GM12878 (cell line): ENCODE results near the gene PTPRN2. TPM values are rescaled to one million over a fixed set of nuclear protein-coding genes. Genes with fewer than 3 reads are reported as not detected.

Experiments
- ATAC-seq: fragments of 200-7000 bp; cut with Tn5 transposase; 3 replicates; pipeline ENCODE4 v1.9.1; 2020; ENCODE audit warnings: mild to moderate bottlenecking, moderate library complexity
- BruUV-seq: library from RNA; stranded (reverse); fragments of 400-500 nt; replicated peaks from 2 replicates; lab custom pipeline; 2021; lab: Mats Ljungman, UMichigan
- CTCF ChIA-PET: fragments of 300-600 bp; sonication (Branson Sonifier 250); formaldehyde crosslinking; extraction: SDS; loops from one replicate; lab custom pipeline; 2021; ENCODE audit warnings: inconsistent platforms; lab: Yijun Ruan, JAX
- POLR2A ChIA-PET: fragments of 350-600 bp; formaldehyde crosslinking; extraction: SDS; loops from one replicate; lab custom pipeline; 2021; ENCODE audit warnings: inconsistent platforms; lab: Charles Lee
- RAD21 ChIA-PET: fragments of 300-600 bp; sonication (Branson Sonifier 250); formaldehyde crosslinking; loops from one replicate; lab custom pipeline; 2023; ENCODE audit warnings: antibody characterized with exemption; ENCODE audit not compliant: unreplicated experiment; lab: Charles Lee
- SMC1A ChIA-PET: fragments of 300-600 bp; sonication (Branson Sonifier 250); formaldehyde crosslinking; loops from one replicate; lab custom pipeline; 2023; ENCODE audit not compliant: unreplicated experiment, uncharacterized antibody; lab: Charles Lee
- DNase-seq: peaks from one replicate; pipeline ENCODE4 v3.0.0-alpha.2; 2011; ENCODE audit warnings: low read depth, low spot score
- FAIRE-seq: peaks from 3 replicates; lab custom pipeline; 2011; peaks lifted over from hg19 to GRCh38; lab: Jason Lieb, UNC
- H2AFZ ChIP-seq: 2 replicates; pipeline ENCODE4 v1.6.0; 2011; ENCODE audit warnings: low read depth, low read length, control low read depth; ENCODE audit not compliant: control insufficient read depth
- H3K27ac ChIP-seq: 2 replicates; pipeline ENCODE4 v1.5.1; 2011; ENCODE audit warnings: control low read depth; ENCODE audit not compliant: control insufficient read depth, insufficient read depth
- H3K27me3 ChIP-seq, 2 experiments: replicated peaks in 1 of 2; 2 replicates each; pipeline versions ENCODE4 v1.6.0 to v1.6.1; 2011; ENCODE audit warnings: low read length in 1 of 2; ENCODE audit not compliant: control insufficient read depth in 2 of 2, insufficient read depth in 2 of 2
- H3K36me3 ChIP-seq, 2 experiments: 2 replicates each; pipeline ENCODE4 v1.5.1; 2011; ENCODE audit warnings: low read length in 1 of 2; ENCODE audit not compliant: control insufficient read depth in 2 of 2, insufficient read depth in 2 of 2
- H3K4me1 ChIP-seq: 2 replicates; pipeline ENCODE4 v1.6.1; 2011; ENCODE audit warnings: mild to moderate bottlenecking, low read length, moderate library complexity, mixed read lengths; ENCODE audit not compliant: control insufficient read depth, insufficient read depth
- H3K4me2 ChIP-seq: 2 replicates; pipeline ENCODE4 v1.6.0; 2011; ENCODE audit warnings: control low read depth; ENCODE audit not compliant: control insufficient read depth, insufficient read depth
- H3K4me3 ChIP-seq: fragments of 200-600 bp; sonication (generic); 2 replicates; pipeline ENCODE4 v1.5.1; 2016
- H3K79me2 ChIP-seq: 2 replicates; pipeline ENCODE4 v1.6.0; 2011; ENCODE audit warnings: low read length; ENCODE audit not compliant: control insufficient read depth, insufficient read depth
- H3K9ac ChIP-seq: 2 replicates; pipeline ENCODE4 v1.8.0; 2011; ENCODE audit warnings: low read length, control low read depth, mixed read lengths; ENCODE audit not compliant: control insufficient read depth, insufficient read depth
- H3K9me3 ChIP-seq: replicated peaks from 3 replicates; pipeline ENCODE4 v1.5.1; 2011; ENCODE audit warnings: mild to moderate bottlenecking, low read length; ENCODE audit not compliant: control insufficient read depth, insufficient read depth
- H4K20me1 ChIP-seq: 2 replicates; pipeline ENCODE4 v1.6.0; 2011; ENCODE audit not compliant: control insufficient read depth, insufficient read depth
- BHLHE40 ChIP-seq, 2 experiments: fragments of 450-650 bp in 1 of 2; IDR thresholded peaks; 2 replicates each; pipeline ENCODE4 v1.6.1; 2011 to 2017; ENCODE audit warnings: low read depth in 2 of 2, borderline replicate concordance in 1 of 2, improper control_type of control experiment in 1 of 2, low read length in 1 of 2, mild to moderate bottlenecking in 1 of 2
- IKZF1 ChIP-seq: fragments of 450-650 bp; conservative IDR thresholded peaks from 2 replicates; pipeline ENCODE4 v1.6.1; 2017; ENCODE audit warnings: antibody characterized with exemption, mild to moderate bottlenecking
- MYB ChIP-seq: fragments of 150-350 bp; IDR thresholded peaks from 2 replicates; pipeline ENCODE4 v1.6.1; 2014; ENCODE audit warnings: mild to moderate bottlenecking, low read depth, low read length, borderline replicate concordance
- NFYB ChIP-seq: IDR thresholded peaks from 2 replicates; pipeline ENCODE4 v1.6.1; 2011; ENCODE audit warnings: low read depth, mild to moderate bottlenecking, low read length, improper control_type of control experiment, moderate library complexity; ENCODE audit not compliant: insufficient read depth
- NR2F1 ChIP-seq: fragments of 450-650 bp; conservative IDR thresholded peaks from 2 replicates; pipeline ENCODE4 v1.6.1; 2017; ENCODE audit warnings: mild to moderate bottlenecking
- PAX8 ChIP-seq: fragments of 450-650 bp; IDR thresholded peaks from 2 replicates; pipeline ENCODE4 v1.6.1; 2017; ENCODE audit warnings: mild to moderate bottlenecking, moderate library complexity
- PML ChIP-seq: IDR thresholded peaks from 2 replicates; pipeline ENCODE4 v1.6.1; 2012; ENCODE audit warnings: low read length, inconsistent platforms
- RELA ChIP-seq: fragments of 450-650 bp; IDR thresholded peaks from 2 replicates; pipeline ENCODE4 v1.8.0; 2014; ENCODE audit warnings: borderline replicate concordance; ENCODE audit not compliant: partially characterized antibody
- ZBED1 ChIP-seq: IDR thresholded peaks from 2 replicates; pipeline ENCODE4 v1.6.1; 2016; ENCODE audit warnings: borderline replicate concordance
- ZZZ3 ChIP-seq: IDR thresholded peaks from 2 replicates; pipeline ENCODE4 v1.6.1; 2011; ENCODE audit warnings: low read depth; ENCODE audit not compliant: control insufficient read depth, insufficient read length
- WGBS: methylation state at CpG from one replicate; pipeline ENCODE4 v1.1.6; 2016; ENCODE audit warnings: low lambda C conversion rate; ENCODE audit not compliant: insufficient replicate concordance, insufficient coverage; ENCODE audit errors: missing lambda C conversion rate; 5-methylcytosine and 5-hydroxymethylcytosine counted together
- in situ Hi-C: fragments of 300-500 bp; cut with MboI; formaldehyde crosslinking; loops from 9 replicates; pipeline ENCODE4 v1.14.3; 2018; ENCODE audit warnings: mixed read lengths
- intact Hi-C: fragments of 100-400 bp; cut with micrococcal nuclease; formaldehyde crosslinking; loops from one replicate; pipeline ENCODE4 v1.14.2; 2022; ENCODE audit not compliant: unreplicated experiment
- polyA plus RNA-seq, 11 experiments: library from polyadenylated mRNA; depleted of rRNA in 4 of 11; unstranded in 6 of 11; stranded (reverse) in 5 of 11; fragments of >200 nt; fragmentation: Nextera tagmentation in 4 of 11; fragmentation: Illumina TruSeq in 1 of 11; extraction: Ambion mirVana in 4 of 11; extraction: Trizol in 1 of 11; gene quantifications; 1 replicate in 1 of 11; 2 replicates in 10 of 11; pipeline versions ENCODE4 v1.2.1 to v1.2.3, GENCODE V29; 2011 to 2016; ENCODE audit warnings: inconsistent platforms in 2 of 11, missing spikeins in 2 of 11, low read depth in 1 of 11
- total RNA-seq, 4 experiments: library from RNA; depleted of rRNA in 3 of 4; stranded (reverse); fragments of >200 nt in 3 of 4; fragmentation: Illumina TruSeq in 1 of 4; extraction: Trizol in 1 of 4; gene quantifications; 2 replicates each; pipeline versions ENCODE4 v1.2.1 to v1.2.3, GENCODE V29; 2013 to 2021
- TF ChIP-seq, protein P1 (sequence below): fragments of 150-350 bp; IDR thresholded peaks from 2 replicates; pipeline ENCODE4 v1.6.1; 2014; ENCODE audit warnings: mild to moderate bottlenecking, low read depth, low read length
- TF ChIP-seq, protein P2 (sequence below): fragments of 450-650 bp; IDR thresholded peaks from 2 replicates; pipeline ENCODE4 v1.6.1; 2018; ENCODE audit warnings: borderline replicate concordance, mild to moderate bottlenecking; ENCODE audit not compliant: partially characterized antibody
- TF ChIP-seq, protein P3 (sequence below), 3 experiments: IDR thresholded peaks in 2 of 3; conservative IDR thresholded peaks in 1 of 3; 2 replicates each; pipeline ENCODE4 v1.5.1; 2011; ENCODE audit warnings: low read depth in 3 of 3, low read length in 3 of 3, mild to moderate bottlenecking in 3 of 3, control low read depth in 2 of 3, moderate library complexity in 2 of 3, inconsistent platforms in 1 of 3, mixed read lengths in 1 of 3; ENCODE audit not compliant: control insufficient read depth in 2 of 3, insufficient read depth in 1 of 3; ENCODE audit errors: extremely low read depth in 1 of 3

Gene PTPRN2
- total and polyA plus RNA-seq, 10 of the 15 experiments (the other 5 are each of a cell fraction or from before 2014, with no cell fraction given) = 5.4 TPM; not detected in 9

DNA sequence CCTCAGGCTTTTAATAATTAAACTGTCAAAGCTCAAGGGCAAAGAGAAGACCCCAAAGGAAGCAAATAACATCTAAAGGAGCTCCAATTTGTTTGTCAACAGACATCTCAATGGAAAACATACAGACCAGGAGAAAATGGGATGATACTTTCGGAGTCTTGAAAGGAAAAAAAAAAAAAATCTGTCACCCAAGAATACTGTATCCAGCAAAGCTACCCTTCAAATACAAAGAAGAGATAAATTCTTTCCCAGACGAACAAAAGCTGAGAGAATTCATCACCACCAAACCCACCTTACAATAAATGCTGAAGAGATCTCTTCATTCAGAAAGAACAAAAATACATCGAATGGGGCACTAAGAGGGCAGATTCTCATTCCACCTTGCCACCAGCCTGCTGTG, 232.8 kb downstream of the PTPRN2 start:
- no peak for DNase-seq
- Histone ChIP-seq H3K27ac (no peak overlapping the region), H4K20me1 (no peaks in the 10 kb centered on the region)
- in situ Hi-C loops = loop anchor here (5.0 kb wide), 1 partner anchor 48 kb away; no protein-coding TSS in a partner anchor
- BruUV-seq = no TSS peak
- CTCF ChIA-PET = interaction anchor here (0.7 to 1.3 kb wide), 2 partner anchors 622 to 818 kb away, joined by 3 read pairs; no protein-coding TSS in a partner anchor
- TF ChIP-seq, protein P1, sequence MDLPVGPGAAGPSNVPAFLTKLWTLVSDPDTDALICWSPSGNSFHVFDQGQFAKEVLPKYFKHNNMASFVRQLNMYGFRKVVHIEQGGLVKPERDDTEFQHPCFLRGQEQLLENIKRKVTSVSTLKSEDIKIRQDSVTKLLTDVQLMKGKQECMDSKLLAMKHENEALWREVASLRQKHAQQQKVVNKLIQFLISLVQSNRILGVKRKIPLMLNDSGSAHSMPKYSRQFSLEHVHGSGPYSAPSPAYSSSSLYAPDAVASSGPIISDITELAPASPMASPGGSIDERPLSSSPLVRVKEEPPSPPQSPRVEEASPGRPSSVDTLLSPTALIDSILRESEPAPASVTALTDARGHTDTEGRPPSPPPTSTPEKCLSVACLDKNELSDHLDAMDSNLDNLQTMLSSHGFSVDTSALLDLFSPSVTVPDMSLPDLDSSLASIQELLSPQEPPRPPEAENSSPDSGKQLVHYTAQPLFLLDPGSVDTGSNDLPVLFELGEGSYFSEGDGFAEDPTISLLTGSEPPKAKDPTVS = no peak
- TF ChIP-seq NR2F1 = no peak
- TF ChIP-seq, protein P2, sequence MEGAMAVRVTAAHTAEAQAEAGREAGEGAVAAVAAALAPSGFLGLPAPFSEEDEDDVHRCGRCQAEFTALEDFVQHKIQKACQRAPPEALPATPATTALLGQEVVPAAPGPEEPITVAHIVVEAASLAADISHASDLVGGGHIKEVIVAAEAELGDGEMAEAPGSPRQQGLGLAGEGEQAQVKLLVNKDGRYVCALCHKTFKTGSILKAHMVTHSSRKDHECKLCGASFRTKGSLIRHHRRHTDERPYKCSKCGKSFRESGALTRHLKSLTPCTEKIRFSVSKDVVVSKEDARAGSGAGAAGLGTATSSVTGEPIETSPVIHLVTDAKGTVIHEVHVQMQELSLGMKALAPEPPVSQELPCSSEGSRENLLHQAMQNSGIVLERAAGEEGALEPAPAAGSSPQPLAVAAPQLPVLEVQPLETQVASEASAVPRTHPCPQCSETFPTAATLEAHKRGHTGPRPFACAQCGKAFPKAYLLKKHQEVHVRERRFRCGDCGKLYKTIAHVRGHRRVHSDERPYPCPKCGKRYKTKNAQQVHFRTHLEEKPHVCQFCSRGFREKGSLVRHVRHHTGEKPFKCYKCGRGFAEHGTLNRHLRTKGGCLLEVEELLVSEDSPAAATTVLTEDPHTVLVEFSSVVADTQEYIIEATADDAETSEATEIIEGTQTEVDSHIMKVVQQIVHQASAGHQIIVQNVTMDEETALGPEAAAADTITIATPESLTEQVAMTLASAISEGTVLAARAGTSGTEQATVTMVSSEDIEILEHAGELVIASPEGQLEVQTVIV = no peak
- no peak for TF ChIP-seq NFYB
- TF ChIP-seq ZBED1 = no peak
- TF ChIP-seq MYB = no peak
- TF ChIP-seq RELA = no peak
- TF ChIP-seq PAX8 = no peak
- no peak for TF ChIP-seq BHLHE40 (IDR thresholded peaks at IDR 0.05; ENCODE audit: borderline replicate concordance in 1 of 2, low read depth in 2 of 2, low read length in 1 of 2)
- no peak for TF ChIP-seq PML
- TF ChIP-seq ZZZ3 = no peak
- no peak for TF ChIP-seq IKZF1
- TF ChIP-seq, protein P3, sequence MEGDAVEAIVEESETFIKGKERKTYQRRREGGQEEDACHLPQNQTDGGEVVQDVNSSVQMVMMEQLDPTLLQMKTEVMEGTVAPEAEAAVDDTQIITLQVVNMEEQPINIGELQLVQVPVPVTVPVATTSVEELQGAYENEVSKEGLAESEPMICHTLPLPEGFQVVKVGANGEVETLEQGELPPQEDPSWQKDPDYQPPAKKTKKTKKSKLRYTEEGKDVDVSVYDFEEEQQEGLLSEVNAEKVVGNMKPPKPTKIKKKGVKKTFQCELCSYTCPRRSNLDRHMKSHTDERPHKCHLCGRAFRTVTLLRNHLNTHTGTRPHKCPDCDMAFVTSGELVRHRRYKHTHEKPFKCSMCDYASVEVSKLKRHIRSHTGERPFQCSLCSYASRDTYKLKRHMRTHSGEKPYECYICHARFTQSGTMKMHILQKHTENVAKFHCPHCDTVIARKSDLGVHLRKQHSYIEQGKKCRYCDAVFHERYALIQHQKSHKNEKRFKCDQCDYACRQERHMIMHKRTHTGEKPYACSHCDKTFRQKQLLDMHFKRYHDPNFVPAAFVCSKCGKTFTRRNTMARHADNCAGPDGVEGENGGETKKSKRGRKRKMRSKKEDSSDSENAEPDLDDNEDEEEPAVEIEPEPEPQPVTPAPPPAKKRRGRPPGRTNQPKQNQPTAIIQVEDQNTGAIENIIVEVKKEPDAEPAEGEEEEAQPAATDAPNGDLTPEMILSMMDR (IDR thresholded peaks at IDR 0.05 in 2 of 3, conservative IDR thresholded peaks at IDR 0.05 in 1 of 3; ENCODE audit: control insufficient read depth in 2 of 3, extremely low read depth in 1 of 3, insufficient read depth in 1 of 3, low read depth in 3 of 3, low read length in 3 of 3) = no peak
- TF ChIP-seq, all 136 proteins: peak for 0
- ChIA-PET RAD21 (no interaction called here), POLR2A (no interaction called here), SMC1A (interaction anchor here (1.2 kb wide), 1 partner anchor 622 kb away, joined by 3 read pairs; no protein-coding TSS in a partner anchor)
- intact Hi-C loops = no loop called here
- Histone ChIP-seq H3K36me3 (no peaks in the 10 kb centered on the region), H3K9ac (no peak overlapping the region), H2AFZ (no peak overlapping the region), H3K4me1 (no peaks in the 10 kb centered on the region), H3K4me3 (no peak overlapping the region), H3K27me3 (no peaks in the 10 kb centered on the region), H3K9me3 (no peaks in the 10 kb centered on the region; the same call in 2 of the 3 replicates), H3K4me2 (no peak overlapping the region), H3K79me2 (no peaks in the 10 kb centered on the region)
- WGBS = 3% methylated on average over 3 of the region's 3 CpGs
- ATAC-seq (no peak), FAIRE-seq (no peak)
